ENCODE results near the gene PRKAR2B. TPM values are rescaled to one million over a fixed set of nuclear protein-coding genes. Genes with fewer than 3 reads are reported as not detected.

PRKAR2B gene
- total RNA-seq, 1 donor from 2014 or later = 11.5 TPM

DNA sequence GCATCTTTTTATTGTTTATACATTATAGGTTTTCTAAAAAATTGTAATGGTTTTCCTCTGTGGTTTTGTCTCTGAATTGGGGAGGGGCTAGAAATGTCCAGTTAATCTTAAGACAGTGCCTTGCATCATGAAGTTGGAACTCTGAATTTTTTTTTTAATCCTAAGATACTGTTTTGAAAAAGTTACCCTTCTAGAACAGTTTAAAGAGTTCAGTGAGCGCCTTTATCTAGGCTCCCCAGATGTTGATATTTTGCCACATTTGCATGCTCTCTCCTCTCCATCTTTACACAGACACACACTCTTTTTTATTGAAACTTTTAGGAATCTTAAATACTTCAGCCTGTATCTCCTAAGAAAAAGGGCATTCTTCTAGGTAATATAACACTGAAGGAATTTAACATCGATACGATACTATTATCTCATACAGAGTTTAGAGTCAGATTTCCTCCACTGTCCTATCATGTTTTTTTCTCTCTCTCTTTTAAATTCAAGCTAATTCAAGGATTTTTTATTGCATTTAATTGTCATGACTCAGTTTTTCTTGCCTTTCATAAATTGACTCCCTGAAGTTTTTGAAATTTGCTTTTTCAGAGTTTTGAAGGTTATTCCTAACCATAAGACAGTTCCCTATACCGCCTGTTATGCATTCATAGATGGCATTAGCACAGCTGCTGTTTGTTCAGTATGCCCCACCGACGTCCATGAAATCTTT lies 31.5 kb downstream of the PRKAR2B start:
- Histone ChIP-seq H3K4me1 (ENCODE audit: control insufficient read depth in 3 of 3, insufficient read depth in 3 of 3, low read length in 3 of 3) (peaks cover 0 to 2% (median 0%) of the 10 kb centered on the region in 3 donors), H3K9me3 (ENCODE audit: control insufficient read depth in 3 of 3, low read length in 3 of 3) (no peaks in the 10 kb centered on the region), H3K27me3 (ENCODE audit: control insufficient read depth in 3 of 3, insufficient read depth in 3 of 3, low read length in 3 of 3) (no peaks in the 10 kb centered on the region), H3K27ac (ENCODE audit: low read depth, low read length) (no peak overlapping the region), H3K4me3 (ENCODE audit: low read length in 3 of 3) (no peak overlapping the region), H3K9ac (ENCODE audit: low read depth in 1 of 3, low read length in 3 of 3) (no peak overlapping the region), H3K36me3 (ENCODE audit: control insufficient read depth in 3 of 3, insufficient read depth in 3 of 3, low read length in 3 of 3) (no peaks in the 10 kb centered on the region)

- no peak overlapping the region for H3K9ac ChIP-seq (ENCODE audit: low read depth in 1 of 3, low read length in 3 of 3)
- H3K9me3 ChIP-seq (ENCODE audit: control insufficient read depth in 3 of 3, low read length in 3 of 3) = no peaks in the 10 kb centered on the region
- no peak overlapping the region for H3K27ac ChIP-seq (ENCODE audit: low read depth, low read length)
- peaks cover 0 to 2% (median 0%) of the 10 kb centered on the region in 3 donors for H3K4me1 ChIP-seq (ENCODE audit: control insufficient read depth in 3 of 3, insufficient read depth in 3 of 3, low read length in 3 of 3)
- H3K36me3 ChIP-seq (ENCODE audit: control insufficient read depth in 3 of 3, insufficient read depth in 3 of 3, low read length in 3 of 3) = no peaks in the 10 kb centered on the region
- no peak overlapping the region for H3K4me3 ChIP-seq (ENCODE audit: low read length in 3 of 3)
- no peaks in the 10 kb centered on the region for H3K27me3 ChIP-seq (ENCODE audit: control insufficient read depth in 3 of 3, insufficient read depth in 3 of 3, low read length in 3 of 3)
Measured at GRCh38 chr7:107076781-107077698, 32.5 kb downstream of the PRKAR2B start.

DNA sequence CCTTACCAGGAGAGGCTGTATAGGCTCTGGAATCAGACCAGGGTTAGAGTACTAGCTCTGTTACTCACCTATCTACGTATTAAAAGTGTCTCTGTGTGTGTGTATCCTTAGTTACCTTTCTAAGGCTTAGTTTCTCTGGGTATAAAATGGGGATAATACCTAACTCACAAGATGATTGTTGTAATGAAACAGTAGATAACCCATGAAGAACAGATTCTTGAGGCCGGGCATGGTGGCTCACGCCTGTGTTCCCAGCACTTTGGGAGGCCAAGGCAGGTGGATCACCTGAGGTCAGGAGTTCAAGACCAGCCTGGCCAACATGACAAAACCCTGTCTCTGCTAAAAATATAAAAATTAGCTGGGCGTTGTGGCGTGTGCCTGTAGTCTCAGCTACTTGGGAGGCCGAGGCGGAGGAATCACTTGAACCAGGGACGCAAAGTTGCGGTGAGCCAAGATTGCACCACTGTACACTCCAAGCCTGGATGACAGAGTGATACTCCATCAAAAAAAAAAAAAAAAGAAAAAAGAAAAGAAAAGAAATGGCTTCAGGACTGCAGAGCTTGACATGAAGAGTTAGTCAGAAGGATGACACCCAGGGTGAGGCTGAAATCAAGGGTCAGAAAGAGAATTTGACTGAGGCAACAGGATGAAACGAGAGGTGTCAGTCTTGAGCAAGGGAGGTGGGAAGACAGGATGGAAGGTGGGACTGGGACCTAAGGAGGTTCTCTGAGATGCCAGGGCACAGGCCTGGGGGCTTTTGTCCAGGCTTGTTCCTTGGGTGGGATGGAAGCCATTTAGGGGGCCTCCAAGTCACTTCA lies 33.4 kb downstream of the PRKAR2B start:
- Histone ChIP-seq H3K27ac (ENCODE audit: low read depth, low read length) (no peak overlapping the region), H3K4me1 (ENCODE audit: control insufficient read depth in 3 of 3, insufficient read depth in 3 of 3, low read length in 3 of 3) (peaks cover 0 to 2% (median 0%) of the 10 kb centered on the region in 3 donors), H3K9me3 (ENCODE audit: control insufficient read depth in 3 of 3, low read length in 3 of 3) (no peaks in the 10 kb centered on the region), H3K4me3 (ENCODE audit: low read length in 3 of 3) (no peak overlapping the region), H3K36me3 (ENCODE audit: control insufficient read depth in 3 of 3, insufficient read depth in 3 of 3, low read length in 3 of 3) (no peaks in the 10 kb centered on the region), H3K9ac (ENCODE audit: low read depth in 1 of 3, low read length in 3 of 3) (no peak overlapping the region), H3K27me3 (ENCODE audit: control insufficient read depth in 3 of 3, insufficient read depth in 3 of 3, low read length in 3 of 3) (no peaks in the 10 kb centered on the region)

DNA sequence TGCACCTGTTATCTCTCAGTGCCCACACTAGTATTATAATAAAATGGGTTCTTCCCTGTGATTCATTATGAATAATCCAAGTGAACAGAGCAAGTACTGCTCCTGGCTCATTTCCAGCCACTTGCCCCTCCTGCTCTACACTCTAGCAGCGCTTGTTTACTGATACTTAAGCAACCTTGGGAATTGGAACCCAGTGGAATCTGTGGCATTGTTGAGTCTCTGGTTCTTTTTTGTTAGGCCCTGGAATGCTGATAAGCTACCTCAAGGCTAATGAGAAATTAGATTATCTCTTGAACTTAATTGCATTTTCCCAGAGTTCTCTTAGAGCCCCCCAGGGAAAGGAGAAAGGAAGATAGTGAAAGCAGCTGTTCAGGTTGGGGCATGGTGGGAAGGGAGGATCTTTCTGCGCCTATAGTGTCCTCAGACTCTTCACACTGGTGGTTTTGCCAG lies 34.0 kb downstream of the PRKAR2B start:
- Histone ChIP-seq H3K4me1 (ENCODE audit: control insufficient read depth in 3 of 3, insufficient read depth in 3 of 3, low read length in 3 of 3) (peaks cover 0 to 2% (median 0%) of the 10 kb centered on the region in 3 donors), H3K27me3 (ENCODE audit: control insufficient read depth in 3 of 3, insufficient read depth in 3 of 3, low read length in 3 of 3) (no peaks in the 10 kb centered on the region), H3K9me3 (ENCODE audit: control insufficient read depth in 3 of 3, low read length in 3 of 3) (no peaks in the 10 kb centered on the region), H3K4me3 (ENCODE audit: low read length in 3 of 3) (no peak overlapping the region), H3K36me3 (ENCODE audit: control insufficient read depth in 3 of 3, insufficient read depth in 3 of 3, low read length in 3 of 3) (no peaks in the 10 kb centered on the region), H3K27ac (ENCODE audit: low read depth, low read length) (no peak overlapping the region), H3K9ac (ENCODE audit: low read depth in 1 of 3, low read length in 3 of 3) (no peak overlapping the region)

- H3K9me3 ChIP-seq (ENCODE audit: control insufficient read depth in 3 of 3, low read length in 3 of 3) = no peaks in the 10 kb centered on the region
- no peak overlapping the region for H3K9ac ChIP-seq (ENCODE audit: low read depth in 1 of 3, low read length in 3 of 3)
- no peak overlapping the region for H3K4me3 ChIP-seq (ENCODE audit: low read length in 3 of 3)
- H3K4me1 ChIP-seq (ENCODE audit: control insufficient read depth in 3 of 3, insufficient read depth in 3 of 3, low read length in 3 of 3) = peaks cover 0 to 2% (median 0%) of the 10 kb centered on the region in 3 donors
- H3K27ac ChIP-seq (ENCODE audit: low read depth, low read length) = no peak overlapping the region
- H3K27me3 ChIP-seq (ENCODE audit: control insufficient read depth in 3 of 3, insufficient read depth in 3 of 3, low read length in 3 of 3) = no peaks in the 10 kb centered on the region
- no peaks in the 10 kb centered on the region for H3K36me3 ChIP-seq (ENCODE audit: control insufficient read depth in 3 of 3, insufficient read depth in 3 of 3, low read length in 3 of 3)
Measured at GRCh38 chr7:107079212-107079940, 34.9 kb downstream of the PRKAR2B start.

DNA sequence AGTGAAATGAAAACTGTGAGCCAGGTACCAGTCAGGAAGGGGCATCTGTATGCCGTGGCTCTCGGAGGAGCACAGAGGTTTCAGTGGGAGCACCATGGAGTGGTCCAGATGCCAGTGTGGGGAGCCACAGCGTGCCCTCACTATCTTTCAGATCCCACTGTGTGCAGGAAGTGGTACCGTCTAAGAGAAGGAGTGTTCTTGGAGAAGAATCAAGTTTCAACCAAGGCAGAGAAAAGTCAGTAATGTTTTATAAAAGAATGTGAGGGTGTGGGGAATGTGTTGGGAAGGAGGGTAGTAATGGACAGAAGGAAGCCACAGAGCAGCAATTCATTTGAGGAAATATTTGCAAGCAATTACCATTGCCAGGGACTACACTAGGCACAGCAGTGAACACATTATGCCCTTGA lies 35.6 kb downstream of the PRKAR2B start:
- Histone ChIP-seq H3K27ac (ENCODE audit: low read depth, low read length) (no peak overlapping the region), H3K27me3 (ENCODE audit: control insufficient read depth in 3 of 3, insufficient read depth in 3 of 3, low read length in 3 of 3) (no peaks in the 10 kb centered on the region), H3K36me3 (ENCODE audit: control insufficient read depth in 3 of 3, insufficient read depth in 3 of 3, low read length in 3 of 3) (no peaks in the 10 kb centered on the region), H3K4me3 (ENCODE audit: low read length in 3 of 3) (no peak overlapping the region), H3K9me3 (ENCODE audit: control insufficient read depth in 3 of 3, low read length in 3 of 3) (no peaks in the 10 kb centered on the region), H3K4me1 (ENCODE audit: control insufficient read depth in 3 of 3, insufficient read depth in 3 of 3, low read length in 3 of 3) (peaks cover 0 to 2% (median 0%) of the 10 kb centered on the region in 3 donors), H3K9ac (ENCODE audit: low read depth in 1 of 3, low read length in 3 of 3) (no peak overlapping the region)

GRCh38 chr7:107080533-107080932 lies 36.0 kb downstream of the PRKAR2B start:
- Histone ChIP-seq H3K27ac (ENCODE audit: low read depth, low read length) (no peak overlapping the region), H3K9me3 (ENCODE audit: control insufficient read depth in 3 of 3, low read length in 3 of 3) (no peaks in the 10 kb centered on the region), H3K36me3 (ENCODE audit: control insufficient read depth in 3 of 3, insufficient read depth in 3 of 3, low read length in 3 of 3) (no peaks in the 10 kb centered on the region), H3K9ac (ENCODE audit: low read depth in 1 of 3, low read length in 3 of 3) (no peak overlapping the region), H3K4me3 (ENCODE audit: low read length in 3 of 3) (no peak overlapping the region), H3K4me1 (ENCODE audit: control insufficient read depth in 3 of 3, insufficient read depth in 3 of 3, low read length in 3 of 3) (peaks cover 0 to 2% (median 0%) of the 10 kb centered on the region in 3 donors), H3K27me3 (ENCODE audit: control insufficient read depth in 3 of 3, insufficient read depth in 3 of 3, low read length in 3 of 3) (no peaks in the 10 kb centered on the region)

DNA sequence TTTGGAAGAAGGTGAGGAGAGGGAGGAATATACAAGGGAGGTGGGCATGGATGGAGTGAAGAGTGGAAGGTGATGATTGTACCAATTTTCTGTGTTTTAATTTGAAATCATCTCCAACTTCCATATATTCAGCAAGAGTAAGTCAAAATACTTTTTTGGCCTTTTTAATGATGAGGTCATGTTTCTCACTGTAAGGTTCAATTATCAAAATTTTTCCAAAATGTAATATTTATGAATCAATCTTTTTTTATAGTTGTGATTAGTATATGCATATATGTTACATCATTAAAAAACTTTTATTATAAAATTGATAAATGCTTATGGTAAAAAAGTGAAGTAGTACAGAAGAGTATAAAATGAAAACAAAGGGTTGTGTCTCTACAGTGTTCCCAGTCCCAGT lies 40.7 kb downstream of the PRKAR2B start:
- Histone ChIP-seq H3K4me1 (ENCODE audit: control insufficient read depth in 3 of 3, insufficient read depth in 3 of 3, low read length in 3 of 3) (no peaks in the 10 kb centered on the region), H3K4me3 (ENCODE audit: low read length in 3 of 3) (no peak overlapping the region), H3K36me3 (ENCODE audit: control insufficient read depth in 3 of 3, insufficient read depth in 3 of 3, low read length in 3 of 3) (no peaks in the 10 kb centered on the region), H3K9me3 (ENCODE audit: control insufficient read depth in 3 of 3, low read length in 3 of 3) (no peaks in the 10 kb centered on the region), H3K27me3 (ENCODE audit: control insufficient read depth in 3 of 3, insufficient read depth in 3 of 3, low read length in 3 of 3) (no peaks in the 10 kb centered on the region), H3K27ac (ENCODE audit: low read depth, low read length) (no peak overlapping the region), H3K9ac (ENCODE audit: low read depth in 1 of 3, low read length in 3 of 3) (no peak overlapping the region)

DNA sequence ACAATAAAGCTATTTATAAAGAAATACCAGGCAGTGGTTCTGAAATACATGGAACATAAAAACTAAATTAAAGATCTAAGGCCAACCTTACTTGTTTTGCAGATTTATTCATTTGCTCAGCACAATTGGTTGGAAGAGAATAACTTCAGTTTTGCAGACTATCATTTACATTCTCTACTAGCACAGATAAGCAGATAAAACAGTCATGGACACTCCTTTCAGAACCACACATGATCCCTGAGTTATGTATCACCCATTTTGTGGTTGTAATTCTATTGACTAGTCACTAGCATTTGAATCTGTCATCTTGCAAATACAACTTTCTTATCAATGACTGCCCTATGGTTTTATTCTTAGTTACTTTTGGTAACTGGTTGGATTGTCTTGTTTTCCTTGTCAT lies 45.1 kb downstream of the PRKAR2B start:
- no peaks in the 10 kb centered on the region for H3K9me3 ChIP-seq (ENCODE audit: control insufficient read depth in 3 of 3, low read length in 3 of 3)
- no peaks in the 10 kb centered on the region for H3K27me3 ChIP-seq (ENCODE audit: control insufficient read depth in 3 of 3, insufficient read depth in 3 of 3, low read length in 3 of 3)
- H3K36me3 ChIP-seq (ENCODE audit: control insufficient read depth in 3 of 3, insufficient read depth in 3 of 3, low read length in 3 of 3) = no peaks in the 10 kb centered on the region
- no peak overlapping the region for H3K9ac ChIP-seq (ENCODE audit: low read depth in 1 of 3, low read length in 3 of 3)
- H3K4me3 ChIP-seq (ENCODE audit: low read length in 3 of 3) = no peak overlapping the region
- H3K27ac ChIP-seq (ENCODE audit: low read depth, low read length) = no peak overlapping the region
- no peaks in the 10 kb centered on the region for H3K4me1 ChIP-seq (ENCODE audit: control insufficient read depth in 3 of 3, insufficient read depth in 3 of 3, low read length in 3 of 3)
